Measurements from ENCODE around the gene AGXT2.
"Not testable (repeated sequence)": the region's sequence is repeated elsewhere in the genome, so short reads cannot be mapped to it uniquely, and the experiment has no call there.

AGXT2 gene

DNA sequence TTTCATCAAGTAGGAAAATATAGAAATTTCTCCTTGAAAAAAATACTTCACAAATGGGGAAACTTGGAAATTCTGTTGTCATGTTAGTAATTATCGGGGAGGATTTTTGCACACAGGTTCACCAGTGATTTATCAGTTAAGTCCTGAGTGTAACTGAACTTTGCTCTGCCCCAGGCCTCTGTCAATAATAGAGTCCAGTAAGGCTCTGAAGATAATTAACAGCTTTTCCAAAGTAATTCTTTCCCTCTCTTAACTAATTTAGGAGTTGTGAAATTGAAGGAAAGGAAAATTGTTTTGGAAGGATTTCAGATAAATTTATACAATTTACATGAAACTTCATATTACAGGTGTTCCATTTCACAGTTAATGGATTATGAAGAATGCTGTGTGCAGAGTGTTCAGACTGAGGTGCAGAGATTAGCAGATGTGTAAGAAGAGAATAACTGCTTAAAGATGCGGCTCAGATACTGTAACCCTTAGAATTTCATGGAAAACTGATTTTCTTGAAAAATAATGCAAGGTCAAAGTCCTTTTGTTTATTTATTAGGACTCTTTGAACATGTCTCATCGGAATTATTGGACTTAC lies 2.9 kb upstream of the AGXT2 start:
- DNase-seq: no peak

DNA sequence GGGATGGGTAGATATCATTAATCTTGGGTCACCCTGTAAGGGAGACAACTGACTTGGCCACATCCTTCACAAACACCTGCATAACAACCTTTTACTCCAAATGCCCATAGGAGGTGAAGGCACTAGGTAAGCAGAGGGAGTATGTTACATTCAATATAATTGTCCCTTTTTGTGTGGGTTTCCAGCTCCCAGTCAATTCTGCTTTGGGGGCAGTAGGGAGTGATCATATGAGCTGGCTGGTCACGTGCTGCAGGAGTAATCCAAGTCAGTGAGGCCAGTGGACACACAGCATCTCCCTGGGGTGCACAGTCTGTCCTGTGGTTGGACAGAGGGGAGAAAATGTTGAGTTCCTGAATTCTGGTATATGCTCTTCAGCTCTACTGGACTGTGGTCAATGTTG lies 1.2 kb upstream of the AGXT2 start:
- DNase-seq: no peak

DNA sequence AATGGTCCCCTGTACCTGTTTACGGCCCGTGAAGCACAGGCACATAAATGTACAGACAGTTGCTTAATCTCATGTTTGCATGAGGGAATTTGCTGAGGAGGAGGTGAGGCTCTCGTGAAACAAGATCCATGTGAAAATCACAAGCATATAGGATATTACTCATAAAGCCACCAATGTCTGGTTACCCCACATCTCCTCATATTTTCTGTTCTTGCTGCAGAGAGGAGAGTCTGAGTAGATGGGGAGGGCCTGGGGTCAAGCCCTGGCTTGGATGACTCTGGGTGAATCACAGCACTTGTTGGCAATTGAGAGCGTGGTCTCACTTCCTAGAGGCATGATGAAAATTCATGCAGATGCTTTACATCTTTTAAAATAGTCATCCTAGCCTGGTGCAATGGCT lies 975 bp downstream of the AGXT2 start:
- DNase-seq: no peak

DNA sequence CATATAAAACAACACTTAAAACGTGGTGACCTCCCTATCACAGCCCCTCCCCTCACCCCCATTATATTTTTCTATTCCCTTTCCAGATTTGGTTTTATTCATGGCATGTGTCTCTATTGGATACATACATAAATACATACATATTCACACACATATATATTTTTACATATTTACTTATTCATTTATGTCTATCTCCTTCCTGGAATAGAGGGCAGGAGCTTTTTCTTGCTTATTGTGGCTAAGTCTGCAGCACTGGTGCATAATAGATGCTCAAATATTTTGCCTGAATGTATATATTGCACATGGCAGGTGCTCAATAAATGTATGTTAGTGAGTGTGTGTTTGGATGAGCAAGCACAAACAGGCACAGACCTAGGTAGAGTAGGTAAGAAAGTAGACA lies 2.5 kb downstream of the AGXT2 start:
- no peak for DNase-seq

DNA sequence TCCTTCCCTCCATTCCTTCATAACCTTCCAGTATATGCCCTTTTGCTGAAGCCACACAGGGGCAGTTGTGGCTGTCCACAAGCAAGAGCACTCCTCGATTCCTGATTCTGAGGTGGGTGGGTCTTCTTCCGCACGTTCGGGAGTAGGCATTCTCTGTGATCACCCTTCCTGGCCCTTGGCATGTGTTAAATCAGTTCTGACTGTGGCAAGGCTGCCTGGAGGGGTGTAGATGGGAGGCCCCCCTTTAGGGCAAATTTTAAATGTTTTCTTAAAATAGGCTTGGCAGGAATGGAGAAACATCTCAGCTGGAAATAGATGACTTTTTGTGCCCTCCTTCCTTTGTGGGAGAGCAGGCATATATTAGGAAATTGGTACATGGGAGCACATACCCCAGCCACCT lies 3.1 kb downstream of the AGXT2 start:
- DNase-seq: no peak

DNA sequence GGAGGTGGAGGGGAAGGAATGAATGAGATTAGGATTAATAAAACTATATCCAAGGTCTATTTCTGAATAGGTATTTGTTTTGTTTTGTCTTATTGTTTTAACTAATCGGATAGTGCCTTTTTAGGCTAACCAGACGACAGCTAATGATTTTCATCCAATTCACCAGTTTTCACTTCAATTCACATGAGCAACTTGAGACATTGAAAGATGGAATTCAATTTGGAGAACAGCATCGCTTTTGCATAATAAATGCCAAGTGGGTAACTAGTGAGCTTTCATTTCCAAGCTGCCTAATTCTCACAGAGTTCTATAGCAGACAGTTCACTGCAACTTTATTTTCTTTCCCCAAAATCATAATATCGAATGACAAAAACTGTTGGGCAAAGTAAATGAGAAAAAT lies 5.0 kb downstream of the AGXT2 start:
- no peak for DNase-seq

DNA sequence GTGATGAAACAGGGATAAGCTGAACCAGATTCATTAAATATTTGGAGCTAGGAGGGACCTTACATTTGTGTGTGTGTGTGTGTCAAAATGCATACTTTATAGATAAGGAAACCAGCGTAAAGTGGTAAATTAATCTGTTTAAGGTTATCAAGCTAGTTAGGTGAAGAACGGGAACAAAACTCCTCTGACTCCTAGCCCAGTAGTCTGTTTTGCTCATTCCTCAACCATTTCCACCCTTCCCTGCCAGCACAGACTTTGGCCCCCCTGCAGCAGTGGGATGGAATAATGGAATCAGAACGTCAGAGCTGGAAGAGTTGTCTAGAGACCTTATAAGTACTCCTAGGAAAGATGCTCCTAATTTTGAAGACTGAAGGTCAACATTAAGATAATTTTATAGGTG lies 6.5 kb downstream of the AGXT2 start:
- DNase-seq: no peak

DNA sequence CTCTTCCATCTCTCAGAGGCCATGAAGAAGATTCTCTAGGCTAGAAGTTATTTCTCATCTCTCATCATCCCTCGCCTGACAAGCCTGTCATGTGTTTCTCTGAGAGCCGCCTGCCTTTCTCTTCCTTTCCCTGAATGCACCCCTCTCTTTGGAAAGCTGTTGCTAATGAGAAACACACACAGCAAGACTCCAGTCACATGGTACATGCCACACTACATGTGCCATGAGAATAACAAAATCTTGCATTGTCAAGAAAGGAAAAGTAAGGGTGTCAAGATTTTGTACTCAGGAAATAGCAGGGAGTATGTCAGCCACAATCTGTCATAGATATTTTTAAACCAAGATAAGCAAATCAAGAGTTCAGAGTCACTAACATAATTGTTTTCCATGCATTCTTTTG lies 8.9 kb downstream of the AGXT2 start:
- DNase-seq: no peak

DNA sequence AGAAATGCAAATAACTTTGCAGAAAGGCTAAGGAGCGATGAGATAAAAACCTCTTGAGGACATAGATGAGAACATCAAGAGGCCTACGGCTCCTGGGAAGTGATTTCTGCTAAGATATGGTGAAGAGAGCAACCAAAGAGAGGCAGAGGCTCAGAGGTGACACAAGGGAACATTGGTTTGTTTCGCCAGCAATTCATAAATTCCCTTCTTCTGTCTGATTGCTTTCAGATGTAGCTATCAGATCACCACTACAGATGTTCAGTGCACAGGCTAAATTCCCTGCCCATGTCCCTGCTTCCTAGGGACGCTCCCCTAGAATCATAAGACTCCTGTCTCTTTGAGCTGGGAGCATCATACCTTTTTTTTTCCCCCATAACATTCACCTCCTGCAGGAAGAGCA lies 11.2 kb downstream of the AGXT2 start:
- DNase-seq: no peak

DNA sequence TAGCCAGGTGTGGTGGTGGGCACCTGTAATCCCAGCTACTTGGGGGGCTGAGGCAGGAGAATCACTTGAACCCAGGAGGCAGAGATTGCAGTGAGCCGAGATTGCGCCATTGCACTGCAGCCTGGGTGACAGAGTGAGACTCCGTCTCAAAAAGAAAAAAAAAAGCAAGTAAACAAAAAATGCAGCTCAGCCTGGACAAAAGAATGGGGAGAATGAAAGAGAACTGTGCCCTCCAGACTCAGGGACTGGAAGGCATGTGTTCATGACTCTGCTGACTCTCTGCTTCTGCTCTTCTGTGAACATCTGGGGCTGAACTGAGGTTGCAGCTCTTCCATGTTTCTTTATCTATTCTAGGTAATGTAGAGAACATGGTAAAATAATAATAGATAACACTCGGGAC lies 11.8 kb downstream of the AGXT2 start:
- DNase-seq: not testable (repeated sequence)

DNA sequence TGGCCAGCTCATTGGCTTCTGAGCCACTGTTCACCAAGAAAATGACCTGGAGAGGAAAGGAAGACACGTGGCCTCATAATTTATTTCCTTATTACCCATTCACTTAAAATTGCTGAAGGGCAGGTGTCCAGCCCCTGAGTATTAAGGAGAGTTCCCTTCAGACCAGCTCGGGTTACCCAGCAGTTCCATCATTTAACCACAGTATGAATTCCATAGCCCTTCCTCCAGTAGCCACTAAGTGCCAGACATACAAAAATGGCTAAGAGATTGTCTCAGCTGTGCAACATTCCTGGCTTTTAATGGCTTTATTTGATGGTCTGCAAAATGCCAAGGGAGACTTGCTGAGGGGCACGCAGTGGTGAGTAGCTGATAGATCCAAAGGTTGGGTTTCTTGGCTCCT lies 12.5 kb downstream of the AGXT2 start:
- no peak for DNase-seq

DNA sequence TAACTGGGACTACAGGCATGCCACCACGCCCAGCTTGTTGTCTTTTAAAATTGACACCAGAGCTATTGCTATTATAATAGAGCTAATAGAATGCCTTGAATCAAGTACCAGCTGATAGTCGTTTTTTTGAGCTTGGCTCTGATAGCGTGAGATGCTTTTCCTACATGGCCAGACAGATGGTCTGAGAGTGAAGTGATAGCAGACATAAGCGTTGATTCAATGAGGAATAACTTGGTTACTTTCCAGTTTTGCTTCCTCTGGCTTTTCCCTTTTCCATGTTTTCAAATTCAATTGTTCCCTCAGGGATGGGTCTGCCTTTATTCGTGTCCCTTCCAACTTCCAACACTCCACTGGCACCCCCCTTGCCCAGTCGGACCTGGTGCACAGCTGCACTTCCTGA lies 15.4 kb downstream of the AGXT2 start:
- DNase-seq: no peak

DNA sequence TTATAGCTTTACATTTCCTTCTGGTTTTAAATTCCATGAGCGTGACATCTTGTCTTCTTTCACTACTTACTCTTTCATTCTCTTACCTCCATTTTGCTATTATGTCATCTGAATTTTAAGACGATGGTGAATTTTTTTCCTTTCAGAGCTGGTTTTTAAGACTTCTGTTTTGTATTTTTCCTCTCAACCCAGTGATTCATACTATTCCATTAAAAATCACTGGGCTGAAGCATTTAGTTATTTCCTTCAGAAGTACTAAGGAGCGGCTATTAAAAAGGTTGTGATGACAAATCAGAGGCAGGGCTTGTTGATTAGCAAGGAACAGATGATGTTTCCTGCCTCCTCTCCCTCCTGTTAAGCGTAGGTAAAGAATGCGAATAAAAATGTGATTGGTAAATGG lies 16.5 kb downstream of the AGXT2 start:
- no peak for DNase-seq

DNA sequence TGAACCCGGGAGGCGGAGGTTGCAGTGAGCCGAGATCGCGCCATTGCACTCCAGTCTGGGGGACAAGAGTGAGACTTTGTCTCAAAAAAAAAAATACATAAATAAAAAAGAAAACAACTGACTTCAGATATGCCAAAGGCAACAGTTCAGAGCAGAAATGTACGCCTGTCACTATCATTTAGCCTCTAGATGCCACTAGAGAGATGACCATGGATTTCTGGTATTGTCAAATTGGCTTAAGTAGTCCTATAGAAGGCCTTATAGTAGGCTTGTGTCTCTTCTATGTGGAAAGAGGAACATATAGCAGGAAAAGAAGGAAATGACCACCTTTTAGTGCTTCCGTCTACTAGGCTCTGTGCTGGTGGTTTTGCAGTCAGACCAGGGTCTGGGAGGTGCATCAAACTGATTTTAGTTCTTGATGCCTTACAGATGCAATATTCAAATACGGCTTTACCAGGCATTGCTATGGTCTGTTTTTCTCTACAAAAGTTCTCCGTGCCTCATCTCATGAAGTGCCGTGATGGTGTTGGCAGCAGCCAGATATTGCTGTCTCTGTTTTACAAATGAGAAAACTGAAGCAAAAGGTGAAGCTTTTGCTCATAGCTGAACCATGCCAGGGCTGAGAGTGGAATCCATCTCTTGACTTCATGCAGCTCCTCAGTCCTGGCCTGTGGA lies 17.2 kb downstream of the AGXT2 start:
- DNase-seq: no peak

DNA sequence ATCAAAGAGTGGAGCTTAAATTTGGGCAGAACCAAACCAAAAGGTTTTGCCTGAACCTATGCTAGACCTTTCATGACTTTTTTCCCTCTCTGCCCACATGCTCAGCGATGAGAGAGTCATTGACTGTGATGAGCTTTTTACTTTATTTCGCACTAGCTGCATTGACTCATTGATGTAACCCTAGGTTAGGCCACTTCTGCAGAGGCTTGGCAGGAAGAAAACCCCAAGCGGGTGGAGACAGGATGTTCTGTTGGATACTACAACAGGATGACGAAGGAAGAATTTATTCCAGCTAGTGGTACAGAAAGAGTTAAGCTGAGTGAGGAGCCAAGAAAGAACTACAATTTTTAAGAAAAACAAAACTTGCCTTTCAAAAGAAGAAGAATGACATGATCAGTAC lies 18.4 kb downstream of the AGXT2 start:
- no peak for DNase-seq

DNA sequence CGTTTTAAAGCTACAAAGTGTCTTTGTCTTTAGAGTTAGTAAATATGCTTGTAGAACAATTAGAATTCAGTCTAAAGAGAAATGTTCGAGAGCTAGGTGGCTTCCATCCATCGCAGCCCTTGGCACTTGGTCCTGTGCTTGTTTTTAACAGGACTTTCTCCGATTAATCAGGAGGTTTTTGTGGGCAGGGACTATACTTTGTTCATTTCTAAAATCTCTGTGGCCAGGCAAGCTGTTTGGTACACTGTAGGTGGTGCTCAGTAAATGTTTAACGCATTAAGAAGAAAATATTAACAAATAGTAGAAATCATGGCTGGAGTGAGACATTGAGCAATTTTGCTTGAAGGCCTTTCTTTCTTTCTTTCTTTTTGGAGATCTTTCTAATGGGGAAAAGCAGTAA lies 20.8 kb downstream of the AGXT2 start:
- no peak for DNase-seq

DNA sequence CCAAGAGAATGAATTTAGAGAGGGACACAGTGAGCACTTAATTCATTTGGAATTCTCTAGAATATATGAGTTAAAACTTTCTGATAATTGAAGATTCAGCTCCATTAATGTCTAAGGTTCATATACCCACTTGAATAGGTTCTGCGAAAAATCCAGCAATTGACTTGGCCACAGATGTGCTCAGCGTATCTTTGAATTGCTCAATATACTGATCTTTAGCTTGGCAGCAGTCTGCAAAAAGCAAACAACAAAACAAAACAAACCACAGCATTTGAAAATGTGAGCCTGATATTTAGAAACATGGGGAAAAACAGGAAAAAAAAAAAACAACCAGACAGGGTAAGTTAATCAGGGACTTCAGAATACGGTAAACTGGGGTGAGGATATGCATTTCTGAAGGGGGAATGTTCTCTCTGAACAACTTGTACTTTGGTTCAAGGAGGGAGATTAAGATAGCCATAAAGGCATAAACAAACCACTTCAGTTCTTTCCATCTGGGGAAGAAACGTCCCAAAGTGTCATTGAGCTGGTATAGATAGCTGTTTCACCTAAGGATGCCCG lies 21.4 kb downstream of the AGXT2 start:
- no peak for DNase-seq

DNA sequence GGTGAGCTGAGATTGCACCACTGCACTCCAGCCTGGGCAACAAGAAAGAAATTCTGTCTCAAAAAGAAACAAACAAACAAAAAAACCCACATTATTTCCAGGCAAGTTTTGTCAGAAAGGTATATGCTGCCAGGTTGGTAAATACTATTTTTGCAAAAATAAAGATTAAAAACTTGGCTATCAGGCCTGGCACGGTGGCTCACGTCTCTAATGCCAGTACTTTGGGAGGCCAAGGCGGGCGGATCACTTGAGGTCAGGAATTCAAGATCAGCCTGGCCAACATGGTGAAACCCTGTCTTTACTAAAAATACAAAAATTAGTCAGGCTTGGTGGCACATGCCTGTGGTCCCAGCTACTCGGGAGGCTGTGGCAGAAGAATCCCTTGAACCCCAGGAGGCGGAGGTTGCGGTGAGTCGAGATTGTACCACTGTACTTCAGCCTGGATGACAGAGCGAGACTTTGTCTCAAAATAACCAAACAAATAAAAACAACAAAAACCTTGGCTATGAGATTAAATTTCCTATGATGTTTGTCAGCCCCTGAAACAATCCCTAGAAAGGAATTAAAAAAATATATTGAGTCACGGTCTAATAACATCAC lies 22.7 kb downstream of the AGXT2 start:
- DNase-seq: no peak

DNA sequence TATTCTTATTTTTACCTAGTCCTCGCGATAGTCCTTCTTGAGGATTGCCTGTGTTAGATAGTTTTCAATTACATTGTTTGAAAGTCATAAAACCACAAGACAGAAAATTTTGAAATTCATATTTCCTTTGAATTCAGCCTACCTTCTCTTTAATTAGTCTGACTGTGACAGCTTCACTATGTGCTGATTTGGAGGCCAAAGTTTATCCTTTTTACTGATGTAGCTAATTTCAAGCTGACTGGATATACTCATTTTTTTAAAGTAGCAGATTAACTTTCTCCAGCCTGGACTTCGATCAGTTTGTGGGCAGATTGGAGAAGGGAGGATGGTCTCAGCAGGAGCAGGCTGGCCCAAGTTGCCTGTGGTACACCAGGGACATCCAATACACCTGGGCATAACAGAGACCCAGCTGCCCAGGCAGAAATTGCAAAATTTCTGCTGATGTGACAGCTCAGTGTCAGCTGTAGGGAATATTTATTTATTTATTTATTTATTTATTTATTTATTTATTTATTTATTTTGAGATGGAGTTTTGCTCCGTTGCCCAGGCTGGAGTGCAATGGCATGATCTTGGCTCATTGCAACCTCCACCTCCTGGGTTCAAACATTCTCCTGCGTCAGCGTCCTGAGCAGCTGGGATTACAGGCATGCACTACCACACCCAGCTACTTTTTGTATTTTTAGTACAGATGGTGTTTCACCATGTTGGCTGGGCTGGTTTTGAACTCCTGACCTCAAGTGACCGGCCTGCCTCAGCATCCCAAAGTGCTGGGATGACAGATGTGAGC lies 24.2 kb downstream of the AGXT2 start:
- DNase-seq: no peak

DNA sequence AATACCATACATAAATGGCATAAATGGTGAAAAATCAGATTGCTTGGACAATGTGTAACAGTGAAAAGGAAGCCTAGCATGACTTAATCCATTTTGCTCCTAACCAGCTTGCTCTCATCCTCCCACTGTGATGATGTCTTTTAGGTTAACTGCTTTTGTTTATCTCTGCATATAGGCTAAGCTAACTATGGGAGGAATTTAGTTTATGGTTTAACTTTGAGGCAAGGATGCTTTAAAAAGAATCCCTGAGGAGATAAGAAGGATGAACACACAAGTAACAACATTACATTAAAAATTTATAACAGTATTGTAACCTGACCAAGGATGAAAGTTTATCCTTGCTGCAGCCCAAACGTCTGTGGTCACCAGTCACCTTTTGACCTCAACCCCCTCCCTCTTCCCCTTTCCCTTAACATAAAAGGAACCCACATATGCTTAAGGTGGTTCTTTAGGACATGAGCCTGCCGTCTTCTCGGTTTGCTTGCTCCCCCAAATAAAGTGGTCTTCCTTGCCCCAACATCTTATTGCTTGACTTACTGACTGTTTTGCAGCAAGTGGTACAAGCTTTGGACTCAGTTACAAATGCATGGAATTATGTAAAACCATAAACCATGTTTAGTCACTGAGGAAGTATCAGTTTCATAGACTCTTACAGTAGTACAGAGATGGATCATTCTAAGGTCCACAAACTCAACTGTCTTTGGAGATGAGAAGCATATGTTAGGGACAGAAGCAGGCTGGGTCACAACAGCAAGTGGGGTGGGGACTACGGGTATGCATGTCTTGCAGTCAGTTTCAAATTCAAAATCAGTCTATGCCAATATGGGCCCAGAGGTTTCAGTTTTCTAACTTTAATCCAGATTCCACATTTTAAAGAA lies 31.3 kb downstream of the AGXT2 start:
- no peak for DNase-seq

DNA sequence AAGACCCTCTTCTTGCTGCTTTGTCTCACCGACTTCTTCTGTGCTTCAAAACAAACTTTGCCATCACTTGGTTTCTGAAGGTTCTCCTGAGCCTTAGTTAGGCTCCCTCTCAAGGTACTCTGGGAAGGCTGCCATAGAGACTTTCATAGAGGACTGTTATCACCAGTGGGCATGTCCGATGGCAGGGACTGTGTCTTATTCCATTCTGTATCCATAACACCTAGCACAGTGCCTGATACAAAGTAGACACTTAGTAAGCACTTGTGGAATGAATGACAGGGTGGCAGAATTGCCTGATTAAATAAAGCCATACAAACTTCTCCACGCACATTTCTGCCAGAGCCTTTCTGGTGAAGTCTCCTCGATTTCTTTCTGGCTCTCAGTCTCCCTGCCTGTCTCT lies 32.7 kb downstream of the AGXT2 start:
- DNase-seq: no peak

DNA sequence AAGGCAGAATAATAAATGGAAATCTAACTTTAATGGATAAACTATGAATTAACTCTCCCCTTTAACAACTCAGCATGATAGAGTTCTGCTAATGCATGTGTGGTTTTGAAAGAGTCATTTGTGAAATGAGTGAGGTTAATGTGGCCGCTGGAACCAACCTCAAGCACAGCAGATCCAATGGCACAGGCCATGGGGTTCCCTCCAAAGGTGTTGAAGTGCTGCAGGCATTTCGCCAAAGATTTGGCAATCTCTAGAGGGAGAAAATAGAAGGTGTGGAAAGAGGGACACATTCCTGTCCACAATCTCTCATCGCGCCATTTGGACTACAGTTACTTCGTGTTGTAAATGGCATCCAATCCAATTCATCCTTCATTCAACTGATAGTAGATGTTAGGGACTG lies 35.0 kb downstream of the AGXT2 start:
- no peak for DNase-seq

DNA sequence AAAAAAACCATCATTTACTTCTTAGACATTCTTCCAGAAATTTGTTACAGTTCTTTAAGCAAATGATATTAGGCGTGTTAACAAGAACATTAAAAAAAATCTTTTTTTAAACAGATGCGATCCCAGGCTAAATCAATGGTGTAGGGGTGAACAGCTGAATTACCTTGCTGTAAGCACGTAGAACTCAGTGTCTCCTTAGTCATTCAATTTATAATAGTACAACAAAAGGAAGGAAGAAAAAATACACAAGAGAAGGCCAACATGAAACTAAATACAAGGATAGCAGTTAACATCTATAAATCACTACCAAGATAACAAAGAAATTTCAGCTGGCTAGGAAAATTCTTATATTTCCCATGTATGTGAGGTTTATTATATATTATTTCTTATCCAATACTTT lies 35.4 kb downstream of the AGXT2 start:
- DNase-seq: no peak

Measured in cortex of kidney (tissue), 1 donor.